Central memory CD8-positive, alpha-beta T cell (primary cell): ENCODE measurements around the gene DMWD.
A peak's percentile ranks its signal among the peaks of the same experiment; 100 is the strongest.

ENCODE experiments used
- ATAC-seq: fragments of 150-1000 bp; cut with Tn5 transposase; replicated peaks from 2 replicates; pipeline ENCODE4 v1.10.0; 2022; ENCODE audit warnings: mild to moderate bottlenecking, moderate FRiP score, moderate number of reproducible peaks; ENCODE audit not compliant: poor library complexity, severe bottlenecking; ENCODE audit errors: extremely low read depth
- DNase-seq, 2 donors: peaks; one replicate each; pipeline ENCODE4 v3.0.0; 2021; ENCODE audit warnings: low spot score in 2 of 2
- H3K27ac Mint-ChIP-seq: one replicate; pipeline ENCODE4 v1.8.0; 2022; ENCODE audit warnings: low read depth, mild to moderate bottlenecking, moderate library complexity, mixed read lengths
- H3K27me3 Mint-ChIP-seq: one replicate; pipeline ENCODE4 v1.8.0; 2022; ENCODE audit warnings: mixed read lengths
- H3K36me3 Mint-ChIP-seq: one replicate; pipeline ENCODE4 v1.8.0; 2022; ENCODE audit warnings: mild to moderate bottlenecking, moderate library complexity, mixed read lengths; ENCODE audit not compliant: insufficient read depth
- H3K4me1 Mint-ChIP-seq: one replicate; pipeline ENCODE4 v1.8.0; 2022; ENCODE audit warnings: mixed read lengths
- H3K4me3 Mint-ChIP-seq: one replicate; pipeline ENCODE4 v1.8.0; 2022; ENCODE audit warnings: mild to moderate bottlenecking, moderate library complexity, mixed read lengths
- H3K9me3 Mint-ChIP-seq: one replicate; pipeline ENCODE4 v1.8.0; 2022; ENCODE audit warnings: mixed read lengths

Gene DMWD

DNA sequence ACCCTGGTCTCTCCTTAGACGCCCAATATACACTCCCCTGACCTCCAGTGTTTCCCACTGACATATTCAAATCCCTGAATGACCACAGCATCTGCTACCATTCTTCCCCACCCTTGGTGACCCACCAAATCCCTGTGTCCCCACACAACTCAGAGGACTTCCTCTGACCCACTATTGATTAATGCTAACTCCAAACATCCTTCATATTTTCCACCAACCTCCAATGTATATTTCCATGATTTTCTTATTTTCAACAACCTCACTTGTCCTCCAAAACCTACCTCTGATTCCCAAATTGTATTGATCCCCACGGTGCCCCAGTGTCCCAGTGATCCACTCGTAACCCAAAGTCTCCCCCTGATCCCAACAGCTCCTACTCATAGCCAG, 526 bp upstream of the DMWD start:
- peak overlapping the region; percentile 92 for H3K27ac Mint-ChIP-seq
- peaks cover 10% of the 10 kb centered on the region for H3K27me3 Mint-ChIP-seq
- peaks cover 17% of the 10 kb centered on the region for H3K36me3 Mint-ChIP-seq
- ATAC-seq, result no peak
- no peaks in the 10 kb centered on the region for H3K9me3 Mint-ChIP-seq
- H3K4me3 Mint-ChIP-seq, result peak overlapping the region; percentile 85
- DNase-seq, result no peak
- peaks cover 45% of the 10 kb centered on the region for H3K4me1 Mint-ChIP-seq

DNA sequence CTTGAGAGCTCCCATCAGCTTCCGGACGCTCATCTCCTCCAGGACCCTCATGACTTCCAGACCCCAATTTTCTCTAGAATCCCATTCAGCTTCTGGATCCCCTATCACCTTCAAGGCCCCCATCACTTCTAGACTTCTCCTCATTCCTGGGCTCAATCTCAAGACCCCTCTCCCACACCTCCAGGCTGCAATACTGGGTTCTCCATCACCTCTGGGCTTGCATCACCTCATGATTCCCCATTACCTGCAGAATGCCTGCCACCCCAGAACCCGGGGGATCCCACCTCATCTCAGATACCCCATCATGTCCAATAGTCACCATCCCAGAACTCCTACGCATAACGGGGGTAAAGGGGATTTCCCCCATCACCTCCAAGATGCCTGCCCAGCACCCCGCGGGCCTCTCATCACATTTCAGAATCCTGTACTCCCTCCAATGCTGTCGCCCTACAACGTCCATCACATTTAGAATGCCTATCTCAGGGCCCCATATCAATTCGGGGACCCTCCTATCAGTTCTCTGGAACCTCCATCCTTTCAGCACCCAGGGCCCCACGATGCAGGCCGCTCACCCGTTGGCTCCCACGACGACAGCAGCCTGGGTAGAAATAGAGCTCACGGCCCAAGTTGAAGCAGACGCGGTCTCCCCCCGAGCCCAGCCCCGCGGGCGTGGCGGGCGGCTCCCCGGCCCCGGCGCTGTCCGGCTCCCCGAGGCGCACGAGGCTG, 738 bp downstream of the DMWD start:
- Mint-ChIP-seq H3K27me3 (peaks cover 10% of the 10 kb centered on the region), H3K27ac (peak overlapping the region; percentile 92), H3K36me3 (peaks cover 23% of the 10 kb centered on the region), H3K4me1 (peaks cover 48% of the 10 kb centered on the region), H3K4me3 (peak overlapping the region; percentile 85), H3K9me3 (no peaks in the 10 kb centered on the region)
- no peak for DNase-seq
- peak; percentile 2 for ATAC-seq

DNA sequence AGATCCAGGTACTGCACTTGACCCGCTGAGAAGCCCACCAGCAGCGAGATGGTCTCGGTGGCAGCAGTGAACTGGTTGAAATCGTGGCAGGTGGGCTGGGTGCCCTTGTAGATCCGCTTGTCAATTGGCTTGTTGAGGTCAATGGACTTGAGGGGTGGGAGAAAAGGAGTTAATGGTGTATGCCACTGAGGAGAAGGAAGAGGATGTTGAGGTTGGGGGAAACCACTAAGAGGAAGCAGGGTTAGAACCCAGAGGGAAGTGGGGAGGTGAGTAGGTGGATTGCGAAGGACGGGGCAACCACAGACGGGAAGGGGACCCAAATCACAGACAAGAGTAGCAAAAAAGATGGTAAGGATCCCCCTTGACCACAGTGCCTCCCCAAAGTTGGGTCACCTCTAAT, 1.7 kb downstream of the DMWD start:
- Mint-ChIP-seq H3K27ac (peak overlapping the region; percentile 49), H3K4me3 (peak overlapping the region; percentile 85), H3K9me3 (no peaks in the 10 kb centered on the region), H3K4me1 (peaks cover 48% of the 10 kb centered on the region), H3K36me3 (peaks cover 23% of the 10 kb centered on the region), H3K27me3 (peaks cover 10% of the 10 kb centered on the region)
- ATAC-seq, result peak; percentile 16
- no peak for DNase-seq

DNA sequence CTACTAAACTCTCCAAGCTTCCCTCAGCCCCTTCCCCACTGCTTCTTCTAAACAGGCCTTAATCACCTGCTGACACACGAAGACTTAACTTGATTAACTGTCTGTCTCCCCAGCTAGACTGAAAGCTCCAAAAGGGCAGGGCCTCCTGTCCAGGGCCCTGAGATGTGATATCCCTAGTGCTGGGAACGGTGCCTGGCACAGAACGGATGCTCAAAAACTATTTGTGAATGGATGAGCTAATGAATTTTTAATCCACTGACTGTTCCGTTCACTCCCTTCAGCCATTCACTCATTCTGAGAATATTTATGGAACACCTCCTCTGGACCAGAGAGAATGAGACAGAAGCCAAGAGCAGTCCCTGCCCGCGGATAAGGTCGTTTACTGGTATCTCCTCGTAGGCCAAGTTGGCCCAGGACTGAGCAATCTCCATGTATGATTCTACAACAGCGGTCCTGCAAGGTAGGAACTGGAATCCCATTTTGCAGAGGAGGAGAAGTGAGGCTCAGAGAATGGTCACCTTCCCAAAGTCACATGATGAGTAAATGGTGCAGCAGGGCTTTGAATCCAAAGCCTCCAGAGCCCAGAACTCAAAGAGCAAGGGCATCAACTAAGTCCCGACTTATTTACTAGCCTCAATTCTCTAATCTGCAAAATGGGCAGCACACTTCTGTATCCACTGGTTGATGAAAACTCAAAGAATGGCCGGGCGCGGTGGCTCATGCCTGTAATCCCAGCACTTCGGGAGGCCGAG, 3.4 kb downstream of the DMWD start:
- Mint-ChIP-seq H3K4me1 (peaks cover 48% of the 10 kb centered on the region), H3K27ac (no peak overlapping the region), H3K27me3 (no peaks in the 10 kb centered on the region), H3K4me3 (no peak overlapping the region), H3K36me3 (peaks cover 23% of the 10 kb centered on the region), H3K9me3 (no peaks in the 10 kb centered on the region)
- no peak for DNase-seq
- ATAC-seq, result no peak

DNA sequence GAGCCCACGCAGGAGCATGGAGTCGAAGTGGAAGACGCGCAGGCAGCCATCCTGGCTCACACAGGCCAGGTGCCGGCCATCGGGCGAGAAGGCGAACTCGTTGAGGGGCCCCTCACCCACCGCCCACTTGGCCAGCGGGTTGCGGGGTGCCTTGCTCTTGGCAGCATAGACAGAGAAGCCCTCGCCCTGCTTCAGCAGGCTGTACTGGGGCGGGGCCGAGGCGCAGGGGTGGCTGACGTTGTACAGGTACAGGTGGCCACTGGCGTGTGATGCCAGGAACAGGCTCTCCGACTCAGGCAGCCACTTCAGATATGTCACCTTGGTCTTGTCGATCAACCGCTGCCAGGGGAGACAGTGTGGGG, 6.1 kb downstream of the DMWD start:
- no peak for ATAC-seq
- no peak for DNase-seq
- Mint-ChIP-seq H3K4me3 (no peak overlapping the region), H3K27ac (no peak overlapping the region), H3K9me3 (no peaks in the 10 kb centered on the region), H3K4me1 (peaks cover 27% of the 10 kb centered on the region), H3K36me3 (peaks cover 17% of the 10 kb centered on the region), H3K27me3 (no peaks in the 10 kb centered on the region)

DNA sequence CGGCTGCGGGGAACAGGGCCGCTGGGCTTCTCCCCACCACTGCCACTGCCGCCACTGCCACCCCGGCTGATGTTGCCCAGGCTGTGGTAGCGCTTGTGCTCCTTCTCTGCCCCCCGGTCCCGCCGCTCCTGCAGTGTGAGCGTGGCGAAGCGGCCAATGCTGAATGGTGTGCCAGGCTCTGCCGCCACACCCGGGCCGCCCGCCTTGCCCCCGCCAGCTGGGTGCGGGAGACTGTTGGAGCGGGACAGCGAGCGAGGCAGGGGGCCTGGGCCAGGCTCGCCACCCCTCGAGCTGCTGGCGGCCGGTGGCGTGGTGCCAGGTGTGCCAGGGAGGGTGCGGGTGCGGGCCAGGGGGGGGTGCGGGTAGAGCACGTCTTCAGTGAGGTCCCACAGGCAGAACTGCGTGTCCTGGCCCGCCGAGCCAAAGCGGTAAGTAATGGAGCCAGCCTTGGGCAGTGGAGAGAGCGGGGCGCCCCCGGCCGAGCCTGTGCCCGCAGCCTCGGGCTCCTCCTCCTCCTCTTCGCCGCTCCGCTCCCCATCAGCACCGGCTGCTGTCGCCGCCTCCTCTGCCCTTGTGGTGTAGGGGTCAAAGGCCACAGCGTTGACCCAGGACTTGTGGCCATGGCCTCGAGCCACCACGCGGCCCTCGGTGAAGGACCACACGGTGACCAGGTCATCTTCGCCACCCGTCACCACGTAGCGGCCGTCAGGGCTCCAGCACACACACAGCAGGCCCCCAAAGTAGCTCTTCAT, 6.7 kb downstream of the DMWD start:
- H3K36me3 Mint-ChIP-seq, result peaks cover 17% of the 10 kb centered on the region
- H3K27me3 Mint-ChIP-seq, result no peaks in the 10 kb centered on the region
- H3K4me1 Mint-ChIP-seq, result peaks cover 23% of the 10 kb centered on the region
- no peak overlapping the region for H3K27ac Mint-ChIP-seq
- ATAC-seq (no peak), DNase-seq (no peak)
- H3K4me3 Mint-ChIP-seq, result no peak overlapping the region
- H3K9me3 Mint-ChIP-seq, result no peaks in the 10 kb centered on the region

DNA sequence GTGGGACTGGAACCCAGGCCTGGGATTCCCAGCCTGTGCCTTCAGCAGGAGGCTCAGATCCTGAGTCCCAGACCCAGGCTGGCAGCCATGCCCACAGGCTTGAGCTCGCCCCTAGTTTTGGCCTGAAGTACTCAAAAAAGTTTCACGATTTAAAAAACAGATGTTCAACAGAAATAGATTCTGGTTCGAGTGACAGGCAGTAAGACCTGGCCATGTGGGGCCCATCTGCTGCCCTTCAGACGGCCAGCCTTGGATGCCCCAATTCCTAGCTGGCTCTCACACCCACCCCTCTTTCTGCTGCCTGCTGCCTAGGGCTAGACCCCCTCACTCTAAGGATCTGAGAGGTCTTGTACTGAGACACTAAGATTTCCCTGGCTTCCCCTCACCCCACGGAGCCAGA, 7.5 kb downstream of the DMWD start:
- no peak for ATAC-seq
- Mint-ChIP-seq H3K27me3 (no peaks in the 10 kb centered on the region), H3K4me1 (peaks cover 23% of the 10 kb centered on the region), H3K9me3 (no peaks in the 10 kb centered on the region), H3K4me3 (no peak overlapping the region), H3K27ac (no peak overlapping the region), H3K36me3 (peaks cover 19% of the 10 kb centered on the region)
- no peak for DNase-seq

DNA sequence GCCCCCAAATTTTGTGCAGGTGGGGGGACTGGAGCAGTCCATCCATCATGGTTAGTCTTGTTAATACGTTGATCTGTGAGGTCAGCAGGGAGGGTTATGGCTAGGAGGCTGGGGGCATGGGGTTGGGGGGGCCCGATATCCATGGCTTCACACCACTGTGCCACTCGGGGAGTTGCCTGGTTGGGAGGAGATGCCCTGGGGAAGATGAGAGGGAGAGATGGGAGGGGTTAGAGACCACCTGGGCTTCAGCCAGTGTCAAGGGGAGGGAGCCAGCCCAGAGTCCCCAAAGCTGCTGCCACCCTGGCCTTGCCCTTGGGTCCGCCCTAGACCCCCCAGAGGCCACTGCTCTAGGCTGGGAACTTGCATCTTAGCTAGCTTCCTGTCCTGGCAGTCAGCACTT, 8.5 kb downstream of the DMWD start:
- Mint-ChIP-seq H3K27me3 (peaks cover 4% of the 10 kb centered on the region), H3K4me1 (peaks cover 30% of the 10 kb centered on the region), H3K4me3 (no peak overlapping the region), H3K27ac (no peak overlapping the region), H3K36me3 (peaks cover 13% of the 10 kb centered on the region), H3K9me3 (no peaks in the 10 kb centered on the region)
- DNase-seq (no peak), ATAC-seq (no peak)

DNA sequence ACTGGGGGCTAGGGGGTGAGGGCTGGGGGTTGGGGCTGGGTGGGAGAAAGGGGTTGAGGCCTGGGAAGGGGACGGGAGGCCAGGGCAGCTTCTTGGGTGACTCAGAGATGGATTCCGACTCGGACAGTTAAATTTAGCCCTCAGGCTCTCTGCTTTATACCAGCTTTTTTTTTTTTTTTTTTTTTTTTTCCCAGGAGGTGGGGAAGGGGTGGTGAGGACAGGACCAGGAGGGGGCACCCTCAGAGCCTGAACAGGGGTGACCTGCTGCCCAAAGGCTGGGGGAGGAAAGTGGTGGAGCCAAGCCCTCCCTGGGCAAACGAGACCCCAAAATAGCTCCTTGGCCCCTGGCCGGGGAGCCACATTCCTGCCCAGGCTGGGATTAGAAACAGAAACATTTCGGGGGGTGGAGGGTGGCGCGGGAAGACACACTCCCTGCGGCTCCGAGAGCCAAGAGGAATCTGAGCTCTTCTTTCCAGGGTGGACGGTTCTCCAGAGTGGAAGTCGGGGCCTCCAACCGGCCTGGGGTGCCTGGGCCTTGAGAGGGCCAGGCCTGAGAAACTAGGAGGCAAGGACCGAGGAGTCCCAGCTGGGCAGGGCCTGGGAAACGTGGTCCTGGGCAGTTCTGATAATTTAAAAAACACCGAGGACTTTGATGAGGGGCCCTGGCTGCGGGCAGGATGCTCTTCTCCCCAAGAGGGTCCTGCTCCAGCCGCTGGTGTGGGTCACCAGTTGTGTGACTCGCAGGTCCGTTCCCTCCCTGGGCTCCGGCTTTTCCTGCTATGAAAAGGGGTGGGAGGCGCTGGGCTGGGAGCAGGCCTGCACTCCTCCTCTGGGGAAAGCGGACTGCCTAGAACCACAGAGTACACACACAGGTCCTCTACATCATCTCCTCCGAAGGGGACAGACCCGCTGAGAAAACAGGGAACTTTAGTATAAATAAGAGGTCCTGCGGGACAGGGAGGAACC, 9.5 kb downstream of the DMWD start:
- ATAC-seq, result no peak
- peaks cover 29% of the 10 kb centered on the region for H3K4me1 Mint-ChIP-seq
- no peak overlapping the region for H3K4me3 Mint-ChIP-seq
- DNase-seq, result no peak
- H3K36me3 Mint-ChIP-seq, result peaks cover 11% of the 10 kb centered on the region
- no peak overlapping the region for H3K27ac Mint-ChIP-seq
- peaks cover 9% of the 10 kb centered on the region for H3K27me3 Mint-ChIP-seq
- no peaks in the 10 kb centered on the region for H3K9me3 Mint-ChIP-seq

DNA sequence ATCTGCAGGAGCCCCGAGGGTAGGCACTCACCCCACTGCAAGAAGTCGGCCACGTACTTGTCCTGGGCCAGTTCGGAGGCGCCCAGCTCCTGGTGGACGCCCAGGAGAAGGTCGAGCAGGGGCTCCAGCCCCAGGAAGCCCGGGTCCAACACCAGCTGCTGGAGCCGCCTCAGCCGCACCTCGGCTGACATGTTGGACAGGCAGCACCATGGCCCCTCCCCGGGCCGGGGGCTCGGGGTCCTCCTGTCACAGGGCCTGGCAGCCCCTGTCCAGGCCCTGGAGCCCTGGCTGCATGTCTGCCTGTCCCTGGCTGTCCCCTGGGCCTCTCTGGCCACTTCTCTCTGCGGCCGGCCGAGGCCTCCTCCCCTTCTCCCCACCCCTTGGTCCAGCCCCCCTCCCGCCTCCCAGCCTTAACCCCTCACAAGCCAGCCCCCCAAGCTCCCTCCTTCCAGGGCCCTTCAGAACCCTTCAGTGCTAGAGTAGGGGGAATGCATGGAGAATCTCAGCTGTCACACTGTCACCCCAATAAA, 10.4 kb downstream of the DMWD start, which contains the start of gene DMPK:
DMPK (minus strand) TSS at position 329 of the 530 bp plus-strand sequence; CDS start at position 191, 138 bp downstream.
- Mint-ChIP-seq H3K9me3 (no peaks in the 10 kb centered on the region), H3K27ac (no peak within 1 kb of the TSS), H3K27me3 (peaks cover 9% of the 10 kb centered on the region), H3K4me1 (peaks cover 27% of the 10 kb centered on the region), H3K36me3 (peaks cover 6% of the 10 kb centered on the region), H3K4me3 (no peak within 1 kb of the TSS)
- DNase-seq (no peak), ATAC-seq (no peak)

DNA sequence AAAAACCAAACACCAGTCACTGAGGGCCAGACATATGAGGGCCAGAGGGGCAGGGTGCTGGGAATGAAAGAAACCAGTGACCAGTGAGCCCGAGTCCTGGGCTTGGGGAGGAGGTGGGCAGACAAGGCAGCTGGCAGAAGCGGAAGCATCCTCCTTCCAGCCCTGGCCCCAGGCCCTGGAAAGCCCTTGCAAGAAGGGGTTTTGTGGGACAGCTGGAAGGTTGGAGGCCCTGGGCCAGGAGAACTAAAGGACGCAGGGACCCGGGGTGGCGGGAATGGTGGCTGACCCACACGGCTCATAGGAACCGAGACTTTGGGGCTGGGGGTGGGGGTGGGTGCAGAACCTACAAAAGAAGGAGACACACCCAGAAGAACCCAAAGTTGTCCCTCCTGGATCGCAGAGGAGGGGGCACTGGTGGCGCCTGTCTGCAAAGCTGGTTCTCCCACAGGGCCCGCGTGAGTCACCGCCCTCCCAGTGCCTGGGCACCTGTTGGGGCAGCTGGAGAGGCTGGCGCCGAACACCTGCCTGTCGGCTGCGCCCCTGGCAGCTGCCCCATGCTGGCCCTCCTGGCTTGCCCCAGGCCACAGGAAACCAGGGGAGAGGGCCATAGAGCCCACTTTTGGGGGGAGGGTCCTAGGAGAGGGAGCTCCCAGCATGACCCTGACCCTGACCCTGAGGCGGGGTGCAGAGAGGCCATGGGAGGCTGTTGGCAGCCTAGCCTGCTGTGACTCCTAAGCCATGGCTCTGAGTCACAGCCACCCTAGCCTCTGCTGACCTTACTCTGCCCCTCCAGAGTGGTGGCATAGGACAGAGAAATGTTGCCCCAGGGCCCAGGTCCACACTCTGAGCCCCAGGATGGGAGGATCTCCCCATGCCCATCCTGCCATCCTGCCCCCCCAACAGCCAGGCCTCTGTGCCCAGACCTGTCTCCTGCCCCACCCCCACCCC, 11.2 kb downstream of the DMWD start:
- ATAC-seq (no peak), DNase-seq (no peak)
- H3K27ac Mint-ChIP-seq, result peak overlapping the region; percentile 87
- H3K4me1 Mint-ChIP-seq, result peaks cover 27% of the 10 kb centered on the region
- peaks cover 9% of the 10 kb centered on the region for H3K27me3 Mint-ChIP-seq
- H3K36me3 Mint-ChIP-seq, result peaks cover 5% of the 10 kb centered on the region
- H3K9me3 Mint-ChIP-seq, result no peaks in the 10 kb centered on the region
- no peak overlapping the region for H3K4me3 Mint-ChIP-seq
